SK-N-SH treated with all-trans-retinoic acid at 6 μM for 48 hours (cell line): Measurements from ENCODE around the gene THSD7A.

Experiments
- ARNTL ChIP-seq: fragments of 450-650 bp; formaldehyde crosslinking; IDR thresholded peaks from 2 replicates; pipeline ENCODE4 v1.5.0; 2020; ENCODE audit warnings: low read depth, mild to moderate bottlenecking, moderate library complexity, borderline replicate concordance
- BACH2 ChIP-seq: fragments of 250-450 bp; sonication (Bioruptor Pico); IDR thresholded peaks from 2 replicates; pipeline ENCODE4 v1.9.0; 2021; ENCODE audit warnings: mild to moderate bottlenecking, borderline replicate concordance
- CSDC2 ChIP-seq: fragments of 250-450 bp; sonication (Bioruptor Pico); IDR thresholded peaks from 2 replicates; pipeline ENCODE4 v1.5.0; 2020; ENCODE audit warnings: mild to moderate bottlenecking, moderate library complexity
- GLIS3 ChIP-seq: fragments of 250-450 bp; sonication (Bioruptor Pico); IDR thresholded peaks from 2 replicates; pipeline ENCODE4 v1.5.0; 2020; ENCODE audit warnings: mild to moderate bottlenecking, moderate library complexity
- OSR1 ChIP-seq: fragments of 250-450 bp; sonication (Bioruptor Pico); IDR thresholded peaks from 2 replicates; pipeline ENCODE4 v1.8.0; 2022; ENCODE audit warnings: moderate library complexity, mild to moderate bottlenecking, inconsistent platforms
- PPARA ChIP-seq: fragments of 250-450 bp; sonication (Bioruptor Pico); IDR thresholded peaks from 2 replicates; pipeline ENCODE4 v1.5.0; 2020; ENCODE audit warnings: mild to moderate bottlenecking, borderline replicate concordance
- RARB ChIP-seq: fragments of 250-450 bp; sonication (Bioruptor Pico); IDR thresholded peaks from 2 replicates; pipeline ENCODE4 v1.8.0; 2021; ENCODE audit warnings: mild to moderate bottlenecking, moderate library complexity
- SNAI2 ChIP-seq: fragments of 250-450 bp; sonication (Bioruptor Pico); IDR thresholded peaks from 2 replicates; pipeline ENCODE4 v1.5.0; 2020; ENCODE audit warnings: mild to moderate bottlenecking, moderate library complexity
- ZC3H10 ChIP-seq: fragments of 250-450 bp; sonication (Bioruptor Pico); IDR thresholded peaks from 2 replicates; pipeline ENCODE4 v1.5.1; 2021; ENCODE audit warnings: mild to moderate bottlenecking, moderate library complexity
- ZFP3 ChIP-seq: fragments of 250-450 bp; sonication (Bioruptor Pico); IDR thresholded peaks from 2 replicates; pipeline ENCODE4 v1.5.0; 2020; ENCODE audit warnings: mild to moderate bottlenecking, moderate library complexity
- ZNF70 ChIP-seq: fragments of 450-650 bp; formaldehyde crosslinking; IDR thresholded peaks from 2 replicates; pipeline ENCODE4 v1.5.0; 2020; ENCODE audit warnings: mild to moderate bottlenecking, moderate library complexity
- TF ChIP-seq, protein P1 (sequence below): fragments of 250-450 bp; sonication (Bioruptor Pico); IDR thresholded peaks from 2 replicates; pipeline ENCODE4 v1.8.0; 2020; ENCODE audit warnings: mild to moderate bottlenecking, moderate library complexity, borderline replicate concordance

GRCh38 chr7:11584406-11585031 is 247.5 kb downstream of the THSD7A start:
- TF ChIP-seq RARB (no peak), ZC3H10 (no peak), CSDC2 (CRISPR knock-in tag) (no peak), OSR1 (no peak), ZNF70 (CRISPR knock-in tag) (no peak), GLIS3 (no peak), ARNTL (CRISPR knock-in tag) (no peak), PPARA (CRISPR knock-in tag) (no peak), BACH2 (no peak), SNAI2 (CRISPR knock-in tag) (no peak), ZFP3 (CRISPR knock-in tag) (no peak)
- TF ChIP-seq, protein P1, sequence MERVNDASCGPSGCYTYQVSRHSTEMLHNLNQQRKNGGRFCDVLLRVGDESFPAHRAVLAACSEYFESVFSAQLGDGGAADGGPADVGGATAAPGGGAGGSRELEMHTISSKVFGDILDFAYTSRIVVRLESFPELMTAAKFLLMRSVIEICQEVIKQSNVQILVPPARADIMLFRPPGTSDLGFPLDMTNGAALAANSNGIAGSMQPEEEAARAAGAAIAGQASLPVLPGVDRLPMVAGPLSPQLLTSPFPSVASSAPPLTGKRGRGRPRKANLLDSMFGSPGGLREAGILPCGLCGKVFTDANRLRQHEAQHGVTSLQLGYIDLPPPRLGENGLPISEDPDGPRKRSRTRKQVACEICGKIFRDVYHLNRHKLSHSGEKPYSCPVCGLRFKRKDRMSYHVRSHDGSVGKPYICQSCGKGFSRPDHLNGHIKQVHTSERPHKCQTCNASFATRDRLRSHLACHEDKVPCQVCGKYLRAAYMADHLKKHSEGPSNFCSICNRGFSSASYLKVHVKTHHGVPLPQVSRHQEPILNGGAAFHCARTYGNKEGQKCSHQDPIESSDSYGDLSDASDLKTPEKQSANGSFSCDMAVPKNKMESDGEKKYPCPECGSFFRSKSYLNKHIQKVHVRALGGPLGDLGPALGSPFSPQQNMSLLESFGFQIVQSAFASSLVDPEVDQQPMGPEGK (CRISPR knock-in tag), result no peak
